Skin epidermis (tissue), 12 donors: ENCODE data around the gene PRKCH.

ENCODE experiments used
- H3K27ac ChIP-seq, 21 experiments: fragments of 200-600 bp; sonication (generic) in 11 of 21; one replicate each; pipeline ENCODE4 v1.5.0; 2020; ENCODE audit warnings: mild to moderate bottlenecking in 3 of 21, inconsistent platforms in 2 of 21, moderate library complexity in 2 of 21
- H3K4me3 ChIP-seq, 7 experiments: fragments of 200-600 bp; sonication (generic) in 2 of 7; one replicate each; pipeline ENCODE4 v1.5.0; 2020; ENCODE audit warnings: inconsistent platforms in 2 of 7, mild to moderate bottlenecking in 2 of 7, moderate library complexity in 1 of 7

PRKCH gene

GRCh38 chr14:61321385-61322010 is at the start of gene PRKCH:
TSS of gene PRKCH (plus strand) at chr14:61321579. CDS start at chr14:61322102, 523 bp downstream.
- Histone ChIP-seq H3K27ac (peak within 1 kb of the TSS; percentile 62 to 98 (median 91)), H3K4me3 (peak within 1 kb of the TSS; percentile 56 to 88 (median 79))

DNA sequence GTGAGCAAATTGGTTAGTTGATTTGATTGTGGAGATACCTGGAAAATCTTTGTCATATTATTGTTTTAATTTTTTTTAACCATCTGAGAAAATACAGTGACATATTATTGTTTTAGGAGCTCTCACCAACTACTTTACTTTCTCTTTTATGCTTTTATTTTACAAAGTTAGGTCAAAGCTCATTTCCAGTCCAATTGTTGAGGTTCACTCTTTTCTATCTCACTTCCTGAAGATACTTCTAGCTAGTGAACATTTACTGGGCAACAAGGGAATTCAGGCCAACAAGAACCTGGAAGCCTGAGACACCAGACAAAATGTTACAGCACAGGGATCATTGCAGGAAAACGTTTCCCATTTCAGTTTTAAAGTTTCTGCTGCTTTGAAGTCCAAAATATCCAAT is 44.1 kb upstream of the PRKCH start:
- H3K4me3 ChIP-seq, result no peak overlapping the region

GRCh38 chr14:61277784-61278183 is 43.6 kb upstream of the PRKCH start:
- no peak overlapping the region for H3K27ac ChIP-seq
- no peak overlapping the region for H3K4me3 ChIP-seq

More for the DNA sequence above, 44.1 kb upstream of the PRKCH start:
- H3K27ac ChIP-seq, result no peak overlapping the region

GRCh38 chr14:61279082-61279481 is 42.3 kb upstream of the PRKCH start:
- peak overlapping the region in 3 of 21 experiments; percentile 6 to 96 (median 45) for H3K27ac ChIP-seq
- peak overlapping the region in 3 of 7 experiments; percentile 5 to 66 (median 61) for H3K4me3 ChIP-seq

DNA sequence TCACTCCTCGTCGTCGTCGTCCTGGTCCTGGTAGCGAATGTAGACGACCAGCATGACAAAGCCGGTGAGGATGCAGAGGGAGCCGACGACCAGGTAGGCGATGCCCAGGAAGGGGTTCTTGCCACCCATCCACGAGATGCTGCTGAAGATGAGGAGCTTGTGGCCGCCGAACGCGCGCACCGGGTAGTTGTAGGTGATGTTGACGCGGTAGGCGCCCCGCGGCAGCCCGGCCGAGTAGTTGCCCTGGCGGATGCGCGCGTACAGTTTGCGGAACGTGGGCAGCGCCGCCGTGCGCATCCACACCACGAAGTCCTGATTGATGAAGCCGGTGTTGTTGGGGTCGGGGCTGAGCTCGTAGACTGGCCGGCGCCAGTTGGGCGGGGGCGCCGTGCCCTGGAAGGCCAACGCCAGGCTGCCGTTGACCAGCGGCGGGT is 41.3 kb upstream of the PRKCH start:
- Histone ChIP-seq H3K27ac (peak overlapping the region in 19 of 21 experiments; percentile 63 to 96 (median 89)), H3K4me3 (peak overlapping the region; percentile 42 to 66 (median 57))

GRCh38 chr14:61280526-61281185 is 40.7 kb upstream of the PRKCH start:
- H3K4me3 ChIP-seq, result peak overlapping the region; percentile 42 to 66 (median 57)
- peak overlapping the region; percentile 63 to 96 (median 88) for H3K27ac ChIP-seq

- H3K27ac ChIP-seq, result peak within 1 kb of the TSS; percentile 63 to 96 (median 88)
These were observed 40.0 kb upstream of the PRKCH start, which contains the start of gene TMEM30B for GRCh38 chr14:61281186-61281947. TSS of gene TMEM30B (minus strand) at chr14:61281338. CDS start at chr14:61281147, 191 bp downstream.

DNA sequence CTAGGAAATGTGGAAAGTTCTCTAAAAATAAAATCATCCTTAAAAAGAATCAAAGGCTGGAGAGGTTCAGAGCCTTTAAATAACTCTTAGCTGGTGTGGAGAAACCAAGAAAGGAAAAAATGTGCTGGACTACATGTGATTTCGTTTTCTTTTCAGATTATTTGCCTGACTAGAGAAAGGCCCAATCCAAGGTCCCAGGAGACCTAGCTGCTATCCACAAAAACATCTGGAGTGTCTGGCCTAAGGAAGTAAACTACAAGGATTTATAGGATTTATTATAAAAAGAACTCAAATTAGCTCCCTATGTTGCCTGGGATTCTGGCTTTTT is 39.5 kb upstream of the PRKCH start:
- Histone ChIP-seq H3K4me3 (peak overlapping the region in 1 of 7 experiments; percentile 61), H3K27ac (peak overlapping the region in 10 of 21 experiments; percentile 81 to 96 (median 88))

More at GRCh38 chr14:61281186-61281947, 40.0 kb upstream of the PRKCH start, which contains the start of gene TMEM30B:
- H3K4me3 ChIP-seq, result peak within 1 kb of the TSS; percentile 42 to 66 (median 57)

- Histone ChIP-seq H3K27ac (no peak overlapping the region), H3K4me3 (no peak overlapping the region)
These were observed 38.6 kb upstream of the PRKCH start for GRCh38 chr14:61282746-61283145.

DNA sequence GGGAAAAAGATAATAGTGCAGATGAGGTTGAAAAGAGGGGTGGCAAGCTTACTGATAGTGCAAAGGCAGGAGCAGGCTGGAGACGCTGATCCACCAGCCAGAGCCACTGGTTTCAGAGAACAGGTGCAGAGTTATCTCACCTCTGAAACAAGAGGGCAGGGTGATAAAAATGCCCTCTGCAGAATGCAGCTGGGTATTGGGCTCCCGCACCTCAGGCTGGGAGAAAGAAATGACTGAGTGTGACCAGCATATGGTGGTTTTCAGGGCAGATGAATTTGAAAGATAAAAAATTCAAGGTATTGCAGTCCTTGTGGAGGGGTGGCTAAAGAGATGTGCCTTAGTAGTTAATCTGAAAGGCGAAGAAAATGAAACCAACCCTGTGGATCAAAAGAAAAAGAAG is 37.4 kb upstream of the PRKCH start:
- Histone ChIP-seq H3K27ac (no peak overlapping the region), H3K4me3 (no peak overlapping the region)

DNA sequence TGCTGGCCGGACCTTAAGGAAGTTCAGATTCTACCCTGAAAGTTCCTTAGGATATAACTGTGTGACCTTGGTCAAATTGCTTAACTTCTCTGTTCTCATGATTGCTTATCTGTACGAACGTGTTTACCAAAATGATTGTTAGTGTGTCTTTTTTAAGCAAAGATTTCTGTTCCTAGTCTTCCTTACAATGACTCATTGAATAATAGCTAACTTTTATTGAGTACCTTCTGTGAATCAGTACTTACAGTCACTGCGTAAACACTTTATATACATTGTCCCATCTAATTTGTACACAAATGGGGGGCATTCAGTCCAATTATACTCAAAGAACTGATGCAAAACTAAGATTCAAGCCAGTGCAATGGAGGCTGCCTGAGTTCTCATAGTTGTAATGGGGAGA is 36.0 kb upstream of the PRKCH start:
- Histone ChIP-seq H3K4me3 (no peak overlapping the region), H3K27ac (no peak overlapping the region)

DNA sequence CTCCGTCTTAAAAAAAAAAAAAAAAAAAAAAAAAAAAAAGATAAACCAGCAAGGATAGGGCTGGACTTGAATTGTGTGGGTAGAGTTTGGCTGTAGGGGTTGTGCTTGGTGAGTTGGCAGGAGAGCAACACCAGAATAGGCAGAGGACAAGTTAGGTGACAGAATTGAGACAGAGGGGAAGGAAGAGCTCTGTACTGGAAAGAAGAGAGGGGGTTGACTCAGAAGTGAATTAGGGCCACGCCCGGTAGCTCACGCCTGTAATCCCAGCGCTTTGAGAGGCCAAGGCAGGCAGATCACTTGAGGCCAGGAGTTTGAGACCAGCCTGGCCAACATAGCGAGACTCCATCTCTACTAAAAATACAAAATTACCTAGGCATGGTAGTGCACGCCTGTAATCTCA is 34.2 kb upstream of the PRKCH start:
- no peak overlapping the region for H3K4me3 ChIP-seq
- no peak overlapping the region for H3K27ac ChIP-seq

DNA sequence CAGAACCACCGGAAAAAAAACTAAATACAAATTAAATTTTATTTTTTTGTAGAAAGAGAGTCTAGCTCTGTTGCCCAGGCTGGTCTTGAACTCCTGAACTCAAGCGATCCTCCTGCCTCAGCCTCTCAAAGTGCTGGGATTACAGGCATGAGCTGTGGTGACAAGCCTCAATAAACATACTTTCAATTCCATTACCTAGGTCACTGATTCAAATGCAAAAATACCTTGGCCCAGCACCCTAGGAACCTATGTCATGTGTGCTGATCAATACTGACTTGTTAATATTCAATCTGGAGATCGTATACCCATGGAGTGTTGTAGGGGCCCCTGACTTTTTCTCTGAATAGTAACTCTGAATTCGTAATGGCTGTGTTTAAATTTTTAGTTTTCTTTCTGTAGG is 33.2 kb upstream of the PRKCH start:
- Histone ChIP-seq H3K4me3 (no peak overlapping the region), H3K27ac (no peak overlapping the region)

GRCh38 chr14:61288720-61289119 is 32.7 kb upstream of the PRKCH start:
- no peak overlapping the region for H3K27ac ChIP-seq
- no peak overlapping the region for H3K4me3 ChIP-seq

DNA sequence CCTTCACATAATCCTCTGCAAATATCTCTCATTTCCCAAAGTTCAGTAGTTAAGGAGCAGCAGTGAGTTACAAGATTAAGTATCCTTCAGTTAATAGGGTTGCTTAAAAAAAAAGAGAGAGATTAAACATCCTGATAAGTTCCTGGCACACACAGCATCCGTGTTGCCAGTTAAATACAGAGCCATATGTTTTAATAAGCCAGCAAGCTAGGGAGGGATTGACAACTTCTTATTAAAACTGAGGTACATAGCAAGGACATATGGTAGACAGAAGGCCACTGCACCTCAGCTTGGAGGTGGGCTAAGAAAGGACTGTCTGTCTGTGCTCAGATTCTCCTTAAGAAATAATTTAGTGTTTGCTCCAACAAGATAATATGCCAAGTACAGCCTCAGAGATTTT is 30.7 kb upstream of the PRKCH start:
- Histone ChIP-seq H3K4me3 (no peak overlapping the region), H3K27ac (no peak overlapping the region)

GRCh38 chr14:61296151-61296550 is 25.2 kb upstream of the PRKCH start:
- no peak overlapping the region for H3K27ac ChIP-seq
- H3K4me3 ChIP-seq, result no peak overlapping the region

DNA sequence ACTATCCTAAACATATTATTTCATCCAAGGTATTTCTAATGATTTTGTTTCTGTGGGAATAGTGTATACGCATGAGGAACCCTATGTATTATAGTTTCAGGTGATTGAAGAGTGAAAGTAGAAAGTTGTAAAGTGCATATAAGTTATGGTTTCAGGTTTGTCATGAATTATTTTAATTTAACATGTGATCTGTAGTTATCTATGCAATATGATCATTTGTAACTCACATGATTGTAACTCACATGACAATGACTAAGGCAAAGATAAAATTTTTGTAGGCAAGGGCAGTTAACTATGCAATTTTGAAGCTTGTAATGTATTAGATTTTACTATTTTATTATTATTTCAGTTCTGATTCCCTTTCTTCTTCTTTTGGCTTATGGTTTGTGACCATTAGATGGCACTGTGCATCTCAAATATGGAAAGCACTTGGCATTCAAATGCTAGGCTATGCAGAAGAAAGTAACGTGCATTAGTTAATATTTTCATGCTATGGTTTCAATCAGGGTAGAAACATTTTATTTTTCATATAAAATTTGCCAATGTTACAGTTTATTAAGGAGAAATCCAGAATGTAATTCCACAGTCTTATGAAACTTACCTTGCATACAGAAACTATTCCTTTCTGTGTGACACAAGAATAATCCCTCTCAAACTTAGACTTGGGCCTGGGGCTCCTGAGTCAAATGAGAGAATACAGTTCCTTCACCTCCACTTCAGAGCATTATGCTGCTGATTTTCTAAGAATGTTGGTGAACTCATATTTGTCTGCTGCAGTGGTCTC is 24.5 kb upstream of the PRKCH start:
- no peak overlapping the region for H3K4me3 ChIP-seq
- H3K27ac ChIP-seq, result no peak overlapping the region

- Histone ChIP-seq H3K27ac (no peak overlapping the region), H3K4me3 (no peak overlapping the region)
These were observed 23.8 kb upstream of the PRKCH start for GRCh38 chr14:61297581-61297980.

DNA sequence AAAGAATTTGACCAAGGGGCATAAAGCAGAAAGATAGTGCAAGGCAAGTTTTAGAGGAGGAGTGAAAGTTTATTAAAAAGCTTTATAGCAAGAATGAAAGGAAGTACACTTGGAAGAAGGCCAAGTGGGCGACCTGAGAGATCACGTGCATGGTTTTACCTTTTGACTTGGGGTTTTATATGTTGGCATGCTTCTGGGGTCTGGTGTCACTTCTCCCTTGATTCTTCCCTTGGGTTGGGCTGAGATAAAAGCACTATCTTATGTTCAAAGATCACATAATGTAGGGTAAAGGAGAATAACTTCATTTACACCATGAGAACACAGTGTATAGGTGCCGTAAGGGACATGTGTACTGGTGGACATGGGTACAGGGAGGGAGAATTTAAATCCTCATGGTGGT is 22.6 kb upstream of the PRKCH start:
- no peak overlapping the region for H3K27ac ChIP-seq
- H3K4me3 ChIP-seq, result no peak overlapping the region

GRCh38 chr14:61300209-61300608 is 21.2 kb upstream of the PRKCH start:
- H3K27ac ChIP-seq, result no peak overlapping the region
- no peak overlapping the region for H3K4me3 ChIP-seq
